ENCODE measurements around the gene TERT.

Gene TERT

DNA sequence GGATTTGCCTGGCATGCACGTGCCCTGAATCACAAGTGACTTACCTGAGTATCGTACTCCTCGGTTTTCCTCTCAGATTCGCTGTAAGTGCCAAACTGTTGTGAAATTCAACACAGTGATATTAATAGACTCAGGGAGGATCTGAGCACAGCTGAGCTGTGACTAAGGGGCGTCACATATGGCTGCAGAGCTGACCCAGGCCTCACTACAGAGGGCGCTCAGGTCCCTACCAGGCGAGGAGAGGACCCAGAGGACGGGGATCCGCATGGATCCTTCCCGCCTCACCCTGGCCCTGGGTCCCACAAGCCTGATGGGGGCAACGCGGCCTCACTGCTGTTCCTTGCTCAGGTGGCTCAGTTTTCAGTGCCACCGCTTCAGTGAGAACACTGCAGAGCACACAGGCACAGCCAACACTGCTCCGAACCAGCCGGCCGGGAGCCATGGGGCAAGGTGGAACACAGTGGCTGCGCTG lies 29.9 kb upstream of the TERT start:
- in situ Hi-C loops (cut with HindIII; ENCODE audit: low sequenced_read_pairs), result loop anchor here (25.0 kb wide), 1 partner anchor 387 kb away; no protein-coding TSS in a partner anchor
- DNase-seq (ENCODE audit: low read depth), result no peak
- no peak overlapping the region for H3K4me3 ChIP-seq (ENCODE audit: low read depth, low read length)
- TF ChIP-seq, protein P1, sequence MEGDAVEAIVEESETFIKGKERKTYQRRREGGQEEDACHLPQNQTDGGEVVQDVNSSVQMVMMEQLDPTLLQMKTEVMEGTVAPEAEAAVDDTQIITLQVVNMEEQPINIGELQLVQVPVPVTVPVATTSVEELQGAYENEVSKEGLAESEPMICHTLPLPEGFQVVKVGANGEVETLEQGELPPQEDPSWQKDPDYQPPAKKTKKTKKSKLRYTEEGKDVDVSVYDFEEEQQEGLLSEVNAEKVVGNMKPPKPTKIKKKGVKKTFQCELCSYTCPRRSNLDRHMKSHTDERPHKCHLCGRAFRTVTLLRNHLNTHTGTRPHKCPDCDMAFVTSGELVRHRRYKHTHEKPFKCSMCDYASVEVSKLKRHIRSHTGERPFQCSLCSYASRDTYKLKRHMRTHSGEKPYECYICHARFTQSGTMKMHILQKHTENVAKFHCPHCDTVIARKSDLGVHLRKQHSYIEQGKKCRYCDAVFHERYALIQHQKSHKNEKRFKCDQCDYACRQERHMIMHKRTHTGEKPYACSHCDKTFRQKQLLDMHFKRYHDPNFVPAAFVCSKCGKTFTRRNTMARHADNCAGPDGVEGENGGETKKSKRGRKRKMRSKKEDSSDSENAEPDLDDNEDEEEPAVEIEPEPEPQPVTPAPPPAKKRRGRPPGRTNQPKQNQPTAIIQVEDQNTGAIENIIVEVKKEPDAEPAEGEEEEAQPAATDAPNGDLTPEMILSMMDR (IDR thresholded peaks at IDR 0.05; ENCODE audit: low read depth, low read length, missing control alignments), result no peak

DNA sequence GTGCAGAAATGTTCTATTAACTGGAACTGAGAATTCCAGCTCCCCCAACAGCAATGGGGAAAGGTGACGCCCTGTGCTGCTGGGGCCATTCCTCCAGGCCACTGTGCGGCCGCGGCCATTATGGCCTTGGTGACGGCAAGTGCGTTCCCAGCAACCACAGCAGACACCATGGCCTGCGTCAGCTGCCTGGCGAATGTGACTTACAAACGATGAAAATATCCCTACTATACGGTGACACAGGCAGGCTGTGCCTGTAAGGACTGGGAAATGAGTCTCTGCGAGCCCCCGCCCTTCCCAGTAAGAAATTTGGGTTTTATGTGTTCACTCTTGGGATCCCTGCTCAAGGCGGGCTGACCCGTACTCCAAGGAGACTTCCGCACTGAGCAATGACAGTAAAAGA lies 29.4 kb upstream of the TERT start:
- TF ChIP-seq, protein P1 (IDR thresholded peaks at IDR 0.05; ENCODE audit: low read depth, low read length, missing control alignments), result no peak
- H3K4me3 ChIP-seq (ENCODE audit: low read depth, low read length), result no peak overlapping the region
- in situ Hi-C loops (cut with HindIII; ENCODE audit: low sequenced_read_pairs), result loop anchor here (25.0 kb wide), 1 partner anchor 387 kb away; no protein-coding TSS in a partner anchor
- no peak for DNase-seq (ENCODE audit: low read depth)

DNA sequence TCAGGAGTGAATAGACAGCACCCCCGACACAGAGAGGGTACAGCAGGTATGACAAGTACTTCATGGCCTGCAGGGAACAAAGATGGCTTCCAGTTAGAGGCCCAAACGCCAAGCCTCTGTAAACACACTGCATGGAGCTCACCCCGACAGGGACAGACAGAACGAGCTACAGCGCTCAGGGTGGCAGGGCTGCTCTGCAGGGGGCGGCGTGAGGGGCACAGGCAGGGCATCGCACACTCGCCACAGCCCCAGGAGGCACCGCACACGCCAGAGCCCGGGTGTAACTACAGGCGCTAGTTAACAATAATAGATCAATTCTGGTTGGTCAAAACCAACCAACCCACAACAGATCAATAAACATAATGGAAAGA lies 28.9 kb upstream of the TERT start:
- H3K4me3 ChIP-seq (ENCODE audit: low read depth, low read length), result no peak overlapping the region
- TF ChIP-seq, protein P1 (IDR thresholded peaks at IDR 0.05; ENCODE audit: low read depth, low read length, missing control alignments), result no peak
- DNase-seq (ENCODE audit: low read depth), result no peak
- in situ Hi-C loops (cut with HindIII; ENCODE audit: low sequenced_read_pairs), result loop anchor here (25.0 kb wide), 1 partner anchor 386 kb away; no protein-coding TSS in a partner anchor

DNA sequence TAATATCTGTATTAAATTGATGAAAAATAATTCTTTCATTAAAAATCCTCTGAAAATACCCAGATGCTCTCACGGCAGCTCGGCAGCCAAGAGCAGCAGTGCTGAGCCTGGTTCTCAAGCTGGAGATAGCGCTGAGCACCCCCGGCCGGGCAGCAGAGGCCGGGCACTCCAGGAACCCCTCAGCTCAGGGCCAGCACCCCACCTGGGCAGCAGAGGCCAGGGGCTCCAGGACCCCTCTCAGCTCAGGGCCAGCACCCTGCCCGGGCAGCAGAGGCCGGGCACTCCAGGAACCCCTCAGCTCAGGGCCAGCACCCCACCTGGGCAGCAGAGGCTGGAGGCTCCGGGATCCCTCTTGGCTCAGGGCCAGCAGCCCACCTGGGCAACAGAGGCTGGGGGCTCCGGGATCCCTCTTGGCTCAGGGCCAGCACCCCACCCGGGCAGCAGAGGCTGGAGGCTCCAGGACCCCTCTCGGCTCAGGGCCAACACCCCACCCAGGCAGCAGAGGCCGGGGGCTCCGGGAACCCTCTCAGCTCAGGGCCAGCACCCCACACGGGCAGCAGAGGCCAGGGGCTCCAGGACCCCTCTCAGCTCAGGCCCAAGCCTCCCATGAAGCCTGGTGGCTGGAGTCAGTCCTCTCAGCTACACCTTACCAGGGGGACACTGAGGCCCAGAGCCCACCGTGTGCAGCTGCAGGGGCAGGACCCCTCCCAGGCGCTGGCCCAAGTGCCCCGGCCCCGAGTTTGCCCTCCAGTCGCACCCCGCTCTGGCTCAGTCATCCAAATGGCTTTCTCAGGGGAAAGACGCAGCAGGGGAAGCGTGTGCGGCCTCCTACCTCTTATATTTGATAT lies 28.3 kb upstream of the TERT start:
- H3K4me3 ChIP-seq (ENCODE audit: low read depth, low read length), result no peak overlapping the region
- TF ChIP-seq, protein P1 (IDR thresholded peaks at IDR 0.05; ENCODE audit: low read depth, low read length, missing control alignments), result no peak
- in situ Hi-C loops (cut with HindIII; ENCODE audit: low sequenced_read_pairs), result loop anchor here (25.0 kb wide), 1 partner anchor 386 kb away; no protein-coding TSS in a partner anchor
- DNase-seq (ENCODE audit: low read depth), result no peak

DNA sequence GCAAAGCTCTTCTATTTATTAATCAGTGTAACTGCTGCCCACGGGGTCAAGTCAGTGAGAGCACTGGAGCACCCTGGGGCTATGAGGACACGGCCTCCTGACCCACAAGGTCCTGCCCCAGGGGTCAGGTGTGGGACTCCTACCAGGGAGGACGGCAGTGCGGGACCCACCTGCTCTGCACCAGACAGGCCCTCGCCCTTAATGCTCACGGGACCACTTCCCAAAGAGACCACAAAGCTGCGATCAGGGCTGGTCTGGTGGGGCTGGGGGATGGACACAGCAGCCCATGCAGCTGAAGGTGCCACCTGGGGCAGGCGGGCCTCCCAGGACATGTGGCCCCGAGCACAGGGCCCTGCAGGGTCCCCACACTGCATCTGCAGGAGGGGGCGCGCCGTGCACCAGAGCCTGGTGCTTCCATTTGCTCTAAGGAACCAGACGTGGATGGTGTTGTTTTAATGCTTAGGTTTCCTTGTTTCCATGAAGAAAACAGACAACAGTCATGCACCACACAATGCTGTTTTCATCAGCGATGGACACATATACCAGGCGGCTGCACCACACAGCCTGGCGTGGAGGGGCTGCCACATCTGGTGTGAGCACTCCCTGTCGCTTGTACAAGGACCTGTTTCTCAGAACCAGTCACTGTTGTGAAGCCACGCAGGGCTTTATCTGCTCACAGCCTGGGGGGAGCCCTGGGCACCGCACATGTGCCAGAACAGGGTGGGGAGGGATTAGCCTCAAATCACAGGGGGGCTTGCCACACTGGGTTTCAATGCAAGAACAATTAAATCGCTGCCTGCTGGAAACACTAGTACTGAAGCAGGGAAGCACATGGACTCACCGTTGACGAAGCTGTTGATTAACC lies 27.4 kb upstream of the TERT start:
- H3K4me3 ChIP-seq (ENCODE audit: low read depth, low read length), result no peak overlapping the region
- in situ Hi-C loops (cut with HindIII; ENCODE audit: low sequenced_read_pairs), result loop anchor here (25.0 kb wide), 1 partner anchor 385 kb away; no protein-coding TSS in a partner anchor
- DNase-seq (ENCODE audit: low read depth), result no peak
- TF ChIP-seq, protein P1 (IDR thresholded peaks at IDR 0.05; ENCODE audit: low read depth, low read length, missing control alignments), result no peak

DNA sequence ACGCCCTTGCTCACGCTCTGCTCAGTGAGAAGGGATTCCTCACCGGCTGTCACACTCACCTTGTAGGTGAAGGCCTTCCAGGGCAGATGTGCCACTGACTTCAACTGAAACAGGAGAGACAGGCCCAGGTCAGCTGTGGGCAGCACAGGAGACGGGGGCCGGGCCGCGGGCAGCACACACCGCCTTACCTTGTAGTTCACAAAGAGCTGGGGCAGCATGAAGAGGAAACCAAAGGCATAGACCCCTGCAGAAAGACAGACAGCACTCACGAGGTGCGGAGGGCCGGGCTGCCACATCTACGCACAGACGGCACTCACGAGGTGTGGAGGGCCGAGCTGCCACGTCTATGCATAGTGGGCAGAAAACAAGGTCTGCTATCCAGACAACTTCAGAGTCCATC lies 26.7 kb upstream of the TERT start:
- H3K4me3 ChIP-seq (ENCODE audit: low read depth, low read length), result no peak overlapping the region
- no peak for DNase-seq (ENCODE audit: low read depth)
- TF ChIP-seq, protein P1 (IDR thresholded peaks at IDR 0.05; ENCODE audit: low read depth, low read length, missing control alignments), result no peak
- in situ Hi-C loops (cut with HindIII; ENCODE audit: low sequenced_read_pairs), result loop anchor here (25.0 kb wide), 1 partner anchor 384 kb away; no protein-coding TSS in a partner anchor
